ENCODE results near the gene CYB561D1.

DNA sequence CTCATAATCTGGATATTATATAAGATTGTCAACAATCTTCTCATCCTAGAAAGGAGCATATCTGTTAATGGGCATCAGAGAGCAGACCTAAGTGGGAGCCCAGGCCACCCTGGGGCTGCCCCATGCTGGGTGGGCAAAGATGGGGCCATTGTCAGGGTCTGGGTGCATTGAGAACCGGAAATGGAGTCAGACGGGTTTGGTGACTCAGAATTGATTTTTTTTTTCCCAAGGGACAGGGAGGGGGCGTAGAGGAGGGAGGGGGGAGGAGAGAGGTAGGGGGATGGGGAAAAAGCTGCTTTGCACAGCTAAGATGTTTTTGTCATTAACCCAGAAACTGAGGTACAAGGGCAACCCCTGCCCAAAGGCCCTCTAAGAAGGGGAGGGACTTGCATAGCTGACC lies 8.9 kb upstream of the CYB561D1 start:
- TF ChIP-seq, protein P1, sequence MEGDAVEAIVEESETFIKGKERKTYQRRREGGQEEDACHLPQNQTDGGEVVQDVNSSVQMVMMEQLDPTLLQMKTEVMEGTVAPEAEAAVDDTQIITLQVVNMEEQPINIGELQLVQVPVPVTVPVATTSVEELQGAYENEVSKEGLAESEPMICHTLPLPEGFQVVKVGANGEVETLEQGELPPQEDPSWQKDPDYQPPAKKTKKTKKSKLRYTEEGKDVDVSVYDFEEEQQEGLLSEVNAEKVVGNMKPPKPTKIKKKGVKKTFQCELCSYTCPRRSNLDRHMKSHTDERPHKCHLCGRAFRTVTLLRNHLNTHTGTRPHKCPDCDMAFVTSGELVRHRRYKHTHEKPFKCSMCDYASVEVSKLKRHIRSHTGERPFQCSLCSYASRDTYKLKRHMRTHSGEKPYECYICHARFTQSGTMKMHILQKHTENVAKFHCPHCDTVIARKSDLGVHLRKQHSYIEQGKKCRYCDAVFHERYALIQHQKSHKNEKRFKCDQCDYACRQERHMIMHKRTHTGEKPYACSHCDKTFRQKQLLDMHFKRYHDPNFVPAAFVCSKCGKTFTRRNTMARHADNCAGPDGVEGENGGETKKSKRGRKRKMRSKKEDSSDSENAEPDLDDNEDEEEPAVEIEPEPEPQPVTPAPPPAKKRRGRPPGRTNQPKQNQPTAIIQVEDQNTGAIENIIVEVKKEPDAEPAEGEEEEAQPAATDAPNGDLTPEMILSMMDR (conservative IDR thresholded peaks at IDR 0.05; ENCODE audit: low read length) = no peak
- no peak for TF ChIP-seq EZH2phosphoT487 (IDR thresholded peaks at IDR 0.05; ENCODE audit: borderline replicate concordance)

Data from Loucy (cell line).